Mammary epithelial cell (primary cell): ENCODE measurements around the gene CCNH.

Experiments used
- CTCF ChIP-seq, 2 donors: IDR thresholded peaks in 1 of 2; conservative IDR thresholded peaks in 1 of 2; 2 replicates each; pipeline ENCODE4 v1.5.1; 2011 to 2012; ENCODE audit warnings: inconsistent platforms in 2 of 2, low read length in 2 of 2, mild to moderate bottlenecking in 2 of 2, control low read depth in 1 of 2, low read depth in 1 of 2; ENCODE audit not compliant: insufficient read depth in 1 of 2; ENCODE audit errors: extremely low read depth in 1 of 2
- EZH2 ChIP-seq: IDR thresholded peaks from 2 replicates; pipeline ENCODE4 v1.6.1; 2012; ENCODE audit warnings: low read length, inconsistent platforms, borderline replicate concordance

- TF ChIP-seq CTCF (conservative IDR thresholded peaks at IDR 0.05 in 1 of 2, IDR thresholded peaks at IDR 0.05 in 1 of 2; ENCODE audit: extremely low read depth in 1 of 2, insufficient read depth in 1 of 2, low read depth in 1 of 2, low read length in 2 of 2) (no peak), EZH2 (no peak)
Measured at GRCh38 chr5:87433945-87434344, 21.2 kb upstream of the CCNH start.
